AG04450 (cell line): ENCODE data around the gene IFNLR1. TPM values are rescaled to one million over a fixed set of nuclear protein-coding genes. Genes with fewer than 3 reads are reported as not detected.

Experiments
- CTCF ChIA-PET: fragments of 300-600, 350-600 bp; formaldehyde crosslinking; extraction: SDS; loops from one replicate; lab custom pipeline; 2022; ENCODE audit warnings: antibody characterized with exemption, inconsistent platforms; lab: Charles Lee
- POLR2A ChIA-PET: fragments of 350-600 bp; formaldehyde crosslinking; extraction: SDS; loops from one replicate; lab custom pipeline; 2021; ENCODE audit warnings: antibody characterized with exemption, inconsistent platforms; lab: Yijun Ruan, JAX
- DNase-seq: peaks from one replicate; pipeline ENCODE4 v3.0.0-alpha.2; 2011; ENCODE audit warnings: low read depth, low spot score
- H3K27ac ChIP-seq: one replicate; pipeline ENCODE4 v1.5.1; 2012; ENCODE audit warnings: low read depth, low read length, control low read depth
- H3K27me3 ChIP-seq: one replicate; pipeline ENCODE4 v1.6.0; 2012; ENCODE audit warnings: low read length; ENCODE audit not compliant: control insufficient read depth, insufficient read depth
- H3K4me3 ChIP-seq: 2 replicates; pipeline ENCODE4 v1.5.1; 2011; ENCODE audit warnings: mild to moderate bottlenecking, low read depth, low read length, control low read depth
- H3K9me3 ChIP-seq: 2 replicates; pipeline ENCODE4 v1.5.1; 2012; ENCODE audit warnings: low read length; ENCODE audit not compliant: control insufficient read depth, insufficient read depth
- CTCF ChIP-seq: IDR thresholded peaks from 2 replicates; pipeline ENCODE4 v1.5.1; 2011; ENCODE audit warnings: low read depth, low read length, control low read depth, inconsistent platforms
- polyA plus RNA-seq: library from polyadenylated mRNA; depleted of rRNA; stranded (reverse); fragments of >200 nt; gene quantifications from 2 replicates; pipeline ENCODE4 v1.2.3, GENCODE V29; 2011

The IFNLR1 gene
- polyA plus RNA-seq, 1 experiment, result not detected

- ChIA-PET POLR2A (no interaction called here), CTCF (interaction anchor here (1.0 to 2.1 kb wide), 4 partner anchors 7 to 15 kb away, joined by 3 to 12 read pairs (median 4); no protein-coding TSS in a partner anchor)
- Histone ChIP-seq H3K4me3 (peak within 1 kb of the TSS; percentile 46), H3K9me3 (no peaks in the 10 kb centered on the region; the same call in 1 of the 2 replicates), H3K27me3 (peaks cover 49% of the 10 kb centered on the region), H3K27ac (no peak within 1 kb of the TSS)
- no peak for DNase-seq
- TF ChIP-seq CTCF, result no peak
These were observed 44.2 kb downstream of the IFNLR1 start, which contains the start of gene IL22RA1 for GRCh38 chr1:24142546-24143534. TSS of gene IL22RA1 (minus strand) at chr1:24143140. CDS start at chr1:24143082, 58 bp downstream.

DNA sequence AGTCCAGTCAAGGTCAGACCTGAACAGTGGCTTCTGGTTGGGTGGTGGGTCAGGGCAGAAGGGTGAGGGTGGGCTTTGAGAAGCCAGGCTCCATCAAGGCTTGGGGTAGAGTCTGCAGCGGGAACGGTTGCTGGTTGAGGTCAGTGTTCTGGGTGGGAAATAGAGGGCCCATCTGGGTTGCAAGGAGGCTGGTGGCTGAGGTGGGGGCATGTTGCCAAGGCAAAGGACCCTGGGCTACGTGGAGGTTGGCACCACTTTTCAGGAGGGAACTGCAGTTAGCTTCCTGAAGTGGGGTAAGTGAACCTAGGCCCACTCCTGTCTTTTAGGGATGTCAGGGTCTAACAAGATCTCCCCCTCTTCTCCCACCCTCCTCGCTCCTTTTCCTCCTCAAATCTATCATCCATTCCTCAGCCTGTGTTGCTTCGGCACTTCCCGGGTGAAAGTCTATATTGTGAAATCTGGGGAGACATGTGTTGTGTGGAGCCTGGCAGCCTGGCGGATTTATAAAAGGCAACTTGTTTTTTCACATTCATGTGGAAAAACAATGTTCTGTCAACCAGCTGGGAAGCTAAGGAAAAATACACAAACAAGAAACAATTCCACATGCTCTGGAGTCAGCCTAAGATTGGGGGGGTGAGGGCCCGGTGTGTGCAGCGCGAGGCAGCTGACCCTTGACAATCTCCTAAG, 45.6 kb downstream of the IFNLR1 start:
- H3K4me3 ChIP-seq, result no peak overlapping the region
- CTCF ChIA-PET, result interaction anchor here (2.1 kb wide), 1 partner anchor 9 kb away, joined by 12 read pairs; no protein-coding TSS in a partner anchor
- H3K9me3 ChIP-seq, result no peaks in the 10 kb centered on the region; the same call in 1 of the 2 replicates
- H3K27ac ChIP-seq, result no peak overlapping the region
- DNase-seq, result no peak
- TF ChIP-seq CTCF, result no peak
- POLR2A ChIA-PET, result interaction anchor here (0.6 kb wide), 1 partner anchor 183 kb away, joined by 3 read pairs; no protein-coding TSS in a partner anchor
- peaks cover 50% of the 10 kb centered on the region for H3K27me3 ChIP-seq

DNA sequence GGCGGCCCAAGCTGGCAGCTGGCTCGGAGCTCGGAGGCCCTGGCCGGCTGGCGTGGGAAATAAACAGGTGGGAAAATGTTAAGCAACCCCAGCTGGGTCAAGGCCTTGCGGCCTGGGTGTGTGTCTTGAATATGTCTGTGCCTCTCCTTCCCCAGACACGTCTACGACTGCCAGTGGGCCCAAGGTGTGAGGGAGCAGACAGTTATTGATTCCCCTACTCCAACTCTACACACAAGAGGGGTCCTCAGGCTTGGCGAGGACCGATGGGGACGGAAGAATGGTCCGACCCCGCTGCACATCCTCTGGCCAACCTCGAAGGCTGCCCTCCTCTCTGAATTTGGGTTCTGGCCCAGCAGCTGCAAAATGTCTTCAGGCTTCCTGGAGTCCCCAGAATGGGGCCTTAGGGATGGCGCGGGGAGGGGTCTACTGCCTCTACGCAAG, 46.3 kb downstream of the IFNLR1 start:
- no peak overlapping the region for H3K4me3 ChIP-seq
- no peak for DNase-seq
- POLR2A ChIA-PET, result interaction anchor here (0.6 kb wide), 1 partner anchor 182 kb away, joined by 3 read pairs; no protein-coding TSS in a partner anchor
- no peaks in the 10 kb centered on the region; the same call in 1 of the 2 replicates for H3K9me3 ChIP-seq
- CTCF ChIA-PET, result interaction anchor here (2.1 kb wide), 1 partner anchor 9 kb away, joined by 12 read pairs; no protein-coding TSS in a partner anchor
- TF ChIP-seq CTCF, result no peak
- peaks cover 48% of the 10 kb centered on the region for H3K27me3 ChIP-seq
- no peak overlapping the region for H3K27ac ChIP-seq

DNA sequence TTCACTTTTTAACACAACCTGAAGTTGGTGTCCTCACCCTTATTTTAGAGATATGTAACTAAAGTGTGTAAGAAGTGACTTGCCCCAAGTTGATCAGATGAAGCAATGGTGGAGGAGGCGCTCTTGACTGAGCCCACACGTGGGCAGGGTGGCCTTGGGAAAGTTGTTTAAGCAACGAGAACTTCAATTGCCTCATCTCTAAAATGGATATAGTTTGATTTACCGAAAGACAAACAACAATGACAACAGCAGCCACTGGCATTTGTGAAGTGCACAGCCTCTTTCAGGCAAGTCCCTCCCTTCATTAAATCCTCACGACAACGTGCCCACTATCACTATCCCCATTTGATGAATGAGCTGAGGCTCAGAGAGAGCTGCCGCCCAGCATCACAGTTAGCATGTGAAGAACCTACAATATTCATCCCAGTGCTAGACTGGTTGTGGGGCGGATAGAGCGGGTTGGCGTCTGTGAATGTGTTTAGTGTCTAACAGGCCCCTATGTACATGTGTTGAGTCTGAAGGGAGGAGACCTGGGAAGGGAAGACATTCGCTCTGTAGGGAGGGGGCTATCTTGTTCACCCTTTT, 47.2 kb downstream of the IFNLR1 start:
- peaks cover 45% of the 10 kb centered on the region for H3K27me3 ChIP-seq
- DNase-seq, result no peak
- no peaks in the 10 kb centered on the region; the same call in 1 of the 2 replicates for H3K9me3 ChIP-seq
- ChIA-PET CTCF (no interaction called here), POLR2A (no interaction called here)
- no peak overlapping the region for H3K27ac ChIP-seq
- TF ChIP-seq CTCF, result no peak
- H3K4me3 ChIP-seq, result no peak overlapping the region
